UCSD-AML1 (cell line): ENCODE data around the gene TEX2.
"Not testable (repeated sequence)": the region's sequence is repeated elsewhere in the genome, so short reads cannot be mapped to it uniquely, and the experiment has no call there.

Experiments used
- DNase-seq: peaks from one replicate; lab custom pipeline; 2025; ENCODE audit not compliant: unreplicated experiment; lab: John Stamatoyannopoulos, UW

Gene TEX2

GRCh38 chr17:64240741-64241347 lies 22.2 kb downstream of the TEX2 start:
- DNase-seq = no peak

DNA sequence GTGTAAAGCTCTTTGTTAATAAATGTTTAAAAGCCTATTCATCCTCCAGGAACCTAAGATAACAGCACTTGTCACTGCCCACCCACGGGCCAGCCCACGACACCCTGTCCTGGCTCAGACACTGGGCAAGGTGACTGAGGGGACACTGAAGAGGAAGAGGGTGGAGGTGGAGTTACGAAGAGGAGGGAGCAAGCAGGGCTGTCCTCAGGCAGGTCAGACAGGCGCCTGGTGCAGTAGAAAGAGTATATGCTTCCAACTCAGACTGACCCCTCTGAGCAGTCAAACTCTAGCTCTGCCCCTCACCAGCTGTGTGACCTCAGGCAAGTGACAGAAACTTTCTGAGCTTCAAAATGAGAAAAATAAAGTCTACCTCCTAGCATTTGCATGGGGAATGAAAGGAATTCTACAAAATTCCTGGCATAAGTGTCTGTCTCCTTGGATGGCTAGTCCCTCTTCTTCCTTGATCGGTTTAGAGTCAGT lies 22.8 kb downstream of the TEX2 start:
- DNase-seq = no peak

- DNase-seq = not testable (repeated sequence)
These were observed 24.6 kb downstream of the TEX2 start for GRCh38 chr17:64238449-64238848.

- no peak for DNase-seq
These were observed 26.1 kb downstream of the TEX2 start for GRCh38 chr17:64236827-64237403.

DNA sequence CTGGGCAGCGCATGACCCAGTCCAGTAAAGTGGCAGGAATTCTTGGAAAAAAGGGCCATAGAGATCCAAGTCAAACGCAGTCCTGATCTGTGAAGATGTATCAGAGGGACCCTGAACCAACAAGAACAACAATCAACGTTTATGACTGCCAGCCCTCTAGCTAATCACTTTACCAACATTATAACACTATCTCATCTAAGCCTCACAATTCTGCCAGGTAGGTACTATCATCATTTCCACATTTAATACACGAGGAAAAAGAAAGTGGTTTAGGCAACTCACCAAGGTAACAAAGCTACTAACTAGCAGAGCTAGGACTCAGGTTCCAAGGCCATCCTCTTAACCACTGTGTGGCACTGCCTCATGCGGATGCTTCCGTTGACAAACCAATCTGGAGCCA lies 28.1 kb downstream of the TEX2 start:
- no peak for DNase-seq

GRCh38 chr17:64232466-64233262 lies 30.4 kb downstream of the TEX2 start:
- no peak for DNase-seq

- no peak for DNase-seq
These were observed 31.4 kb downstream of the TEX2 start for GRCh38 chr17:64231567-64232141.

DNA sequence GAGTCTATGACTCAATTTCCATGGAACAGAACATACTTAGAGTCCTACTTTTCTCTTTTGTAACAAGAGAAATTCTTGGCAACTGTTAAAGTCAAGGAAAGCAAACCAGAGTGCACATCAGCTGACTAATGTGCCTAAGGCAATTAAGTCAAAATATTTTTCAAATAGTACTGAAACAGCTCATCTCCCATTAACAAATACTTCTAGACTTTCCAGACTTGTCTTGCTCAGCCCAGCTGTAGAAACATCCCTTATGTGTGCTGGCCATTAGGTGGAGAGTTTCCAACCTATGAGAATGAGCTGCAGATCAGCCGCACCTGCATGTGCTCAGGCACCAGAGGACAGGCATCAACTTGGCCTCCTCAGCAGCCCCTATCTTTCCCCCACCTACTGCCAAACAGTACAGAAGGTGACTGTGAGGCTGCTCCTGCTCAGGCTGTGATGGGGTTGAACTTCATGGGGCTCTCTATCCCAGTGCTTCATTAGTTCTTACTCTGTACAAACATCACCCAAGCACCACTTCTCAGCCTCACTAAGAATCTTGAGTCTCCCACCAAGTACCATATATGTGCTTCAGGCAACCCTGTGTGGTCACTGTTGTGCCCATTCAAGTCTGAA lies 32.2 kb downstream of the TEX2 start:
- DNase-seq = no peak

DNA sequence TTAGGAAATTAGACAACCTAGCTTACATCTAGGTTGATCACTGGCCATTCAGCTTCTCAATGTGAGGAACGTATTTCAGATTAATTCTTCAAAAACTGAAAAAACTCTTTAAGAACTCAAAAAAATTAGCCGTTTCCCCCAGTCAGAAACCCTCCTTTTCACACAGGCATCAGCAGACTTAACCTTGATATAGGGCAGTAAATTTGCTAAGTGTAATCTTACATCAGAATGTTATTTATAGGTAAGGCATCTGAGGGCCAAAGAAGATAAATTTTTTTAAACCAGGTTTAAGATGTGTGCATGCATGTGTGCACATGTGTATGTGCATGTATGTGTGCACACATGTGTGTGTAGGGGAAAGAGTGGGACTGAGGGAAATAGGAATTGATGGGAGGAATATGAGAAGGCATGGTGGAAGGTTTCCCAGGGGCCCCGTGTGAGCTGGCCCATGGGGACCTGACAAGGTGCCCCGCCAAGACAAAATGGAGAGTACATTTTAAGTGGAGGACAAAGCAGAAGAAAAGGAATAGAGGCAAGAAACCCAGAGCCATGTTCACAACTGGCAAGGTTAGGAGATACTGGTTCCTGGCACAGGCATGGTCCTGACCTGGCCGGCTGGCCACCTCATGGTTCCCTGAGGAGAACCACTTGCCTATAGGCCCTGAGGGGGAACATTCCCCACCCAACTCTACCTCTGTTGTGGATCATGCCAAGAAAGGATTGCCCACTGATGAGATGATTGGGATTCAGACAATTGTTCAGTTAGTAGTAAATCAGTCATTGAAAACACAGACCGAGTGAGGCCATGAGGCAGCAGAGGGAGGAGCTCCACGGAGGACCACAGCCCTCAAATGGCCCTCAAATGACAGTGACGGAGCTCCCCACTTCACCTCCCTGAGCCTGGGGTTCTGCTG lies 33.0 kb downstream of the TEX2 start:
- no peak for DNase-seq

DNA sequence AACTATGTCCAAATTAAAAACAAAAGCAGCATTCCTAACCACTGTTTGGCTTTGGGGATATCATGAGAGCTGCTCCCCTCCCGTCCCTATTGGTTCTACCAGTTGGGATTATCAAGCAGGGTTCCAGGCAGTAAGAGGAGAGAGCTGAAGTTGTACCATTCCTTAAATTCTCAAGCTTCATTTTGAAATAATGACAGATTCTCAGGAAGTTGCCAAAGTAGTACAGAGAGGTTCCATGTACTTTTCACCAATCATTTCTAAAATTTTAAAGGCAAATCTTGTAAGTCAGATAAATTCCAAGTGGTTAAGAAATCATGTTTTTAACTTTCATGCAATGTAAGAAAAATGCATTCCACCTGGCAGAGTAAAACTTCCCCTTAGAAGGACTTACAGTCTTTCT lies 36.9 kb downstream of the TEX2 start:
- no peak for DNase-seq

- DNase-seq = no peak
These were observed 37.6 kb downstream of the TEX2 start for GRCh38 chr17:64225410-64225809.

DNA sequence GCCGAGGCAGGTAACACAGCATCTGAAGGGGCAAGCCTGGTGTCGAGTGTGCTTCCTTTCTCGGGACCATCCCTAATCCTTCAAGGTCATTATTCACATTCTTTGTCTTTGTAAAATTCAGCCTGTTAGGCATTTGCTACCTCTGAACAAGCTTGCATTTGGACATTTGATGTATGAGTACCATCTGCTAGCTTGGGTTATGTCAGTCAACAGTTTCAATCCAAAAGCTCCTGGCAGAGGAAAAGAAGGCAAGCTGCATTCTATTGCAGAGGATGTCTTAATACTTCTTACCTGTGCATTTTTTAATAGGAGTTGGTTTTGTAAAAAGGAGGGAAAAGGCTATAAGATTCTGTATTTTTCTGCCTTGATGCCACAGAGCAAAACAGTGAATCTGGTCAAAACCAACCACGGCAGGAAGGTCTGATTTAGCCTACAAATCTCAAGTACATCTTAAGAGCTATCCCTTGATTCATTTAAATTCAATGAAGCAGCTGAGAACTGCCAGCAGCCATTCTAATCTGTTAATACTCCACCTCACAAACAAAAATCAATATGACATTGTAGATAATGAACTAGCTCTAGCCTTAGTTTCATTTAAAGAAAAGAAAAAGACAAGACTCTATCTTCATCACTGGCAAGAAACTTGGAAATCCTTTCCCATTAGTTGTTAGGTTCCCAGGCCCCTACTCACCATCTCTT lies 39.0 kb downstream of the TEX2 start:
- no peak for DNase-seq

GRCh38 chr17:64223283-64223682 lies 39.8 kb downstream of the TEX2 start:
- no peak for DNase-seq

DNA sequence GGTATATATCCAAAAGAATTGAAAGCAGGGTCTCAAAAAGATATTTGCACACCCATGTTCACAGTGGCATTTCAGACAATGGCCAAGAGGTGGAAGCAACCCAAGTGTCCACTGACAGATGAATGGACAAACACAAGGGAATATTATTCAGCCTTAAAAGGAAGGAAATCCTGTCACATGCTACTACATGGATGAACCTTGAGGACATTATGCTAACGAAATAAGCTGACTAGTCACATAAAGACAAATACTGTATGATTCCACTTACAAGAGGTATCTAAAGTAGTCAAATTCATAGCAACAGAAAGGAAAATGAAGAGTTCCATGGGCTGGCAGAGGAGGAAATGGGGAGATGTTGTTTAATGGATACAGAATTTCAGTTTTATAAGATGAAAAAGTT lies 41.4 kb downstream of the TEX2 start:
- DNase-seq = no peak

- not testable (repeated sequence) for DNase-seq
These were observed 42.5 kb downstream of the TEX2 start for GRCh38 chr17:64220604-64221003.

GRCh38 chr17:64219571-64219970 lies 43.5 kb downstream of the TEX2 start:
- no peak for DNase-seq

DNA sequence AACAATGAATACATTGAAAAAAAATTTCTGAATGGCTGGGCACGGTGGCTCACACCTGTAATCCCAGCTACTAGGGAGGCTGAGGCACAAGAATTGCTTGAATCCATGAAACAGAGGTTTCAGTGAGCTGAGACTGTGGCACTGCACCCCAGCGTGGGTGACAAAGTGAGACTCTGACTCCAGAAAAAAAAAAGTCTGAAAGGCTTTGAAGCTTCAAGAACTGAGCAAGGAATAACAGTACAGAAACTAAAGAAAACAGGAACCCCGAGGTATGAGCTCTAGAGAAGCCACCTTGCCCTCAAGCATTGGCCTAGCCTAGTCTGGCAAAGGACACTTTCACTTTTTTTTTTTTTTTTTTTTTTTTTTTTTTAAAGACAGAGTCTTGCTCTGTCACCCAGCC lies 45.0 kb downstream of the TEX2 start:
- no peak for DNase-seq

- DNase-seq = no peak
These were observed 45.8 kb downstream of the TEX2 start for GRCh38 chr17:64217249-64217691.

GRCh38 chr17:64216338-64217248 lies 46.5 kb downstream of the TEX2 start:
- no peak for DNase-seq
